Upper lobe of left lung (tissue), 6 donors: ENCODE results near the gene KRT3. TPM values are rescaled to one million over a fixed set of nuclear protein-coding genes. Genes with fewer than 3 reads are reported as not detected.

Experiments
- ATAC-seq, 2 donors: fragments of 200-7000 bp; cut with Tn5 transposase; one replicate each; pipeline ENCODE4 v1.9.1; 2022; ENCODE audit warnings: mild to moderate bottlenecking in 2 of 2, moderate library complexity in 2 of 2; ENCODE audit not compliant: low FRiP score in 2 of 2
- DNase-seq, 2 donors: peaks; one replicate each; pipeline ENCODE4 v3.0.0-alpha.2; 2019 to 2020
- H3K27ac ChIP-seq, 4 donors: fragments of 200-600 bp; sonication (generic); one replicate each; pipeline ENCODE4 v1.5.1; 2016 to 2019
- H3K27me3 ChIP-seq, 4 donors: fragments of 200-600 bp; sonication (generic); one replicate each; pipeline ENCODE4 v1.5.1; 2017 to 2019
- H3K36me3 ChIP-seq, 4 donors: fragments of 200-600 bp; sonication (generic); one replicate each; pipeline ENCODE4 v1.5.1; 2016 to 2019
- H3K4me1 ChIP-seq, 4 donors: fragments of 200-600 bp; sonication (generic); one replicate each; pipeline ENCODE4 v1.5.1; 2018 to 2019
- H3K4me3 ChIP-seq, 4 donors: fragments of 200-600 bp; sonication (generic); one replicate each; pipeline ENCODE4 v1.5.1; 2017 to 2019; ENCODE audit warnings: mild to moderate bottlenecking in 2 of 4, moderate library complexity in 1 of 4
- H3K9me3 ChIP-seq, 4 donors: fragments of 200-600 bp; sonication (generic); one replicate each; pipeline ENCODE4 v1.5.1; 2018 to 2019
- EP300 ChIP-seq, 4 donors: sonication (generic); formaldehyde crosslinking; IDR thresholded peaks; one replicate each; pipeline ENCODE4 v1.5.1; 2017; ENCODE audit warnings: antibody characterized with exemption in 4 of 4, control low read depth in 2 of 4
- POLR2A ChIP-seq, 4 donors: fragments of 450-650 bp; IDR thresholded peaks; one replicate each; pipeline ENCODE4 v1.5.1; 2016 to 2017; ENCODE audit warnings: antibody characterized with exemption in 4 of 4, mild to moderate bottlenecking in 2 of 4
- POLR2AphosphoS5 ChIP-seq, 2 donors: sonication (generic); formaldehyde crosslinking; IDR thresholded peaks; one replicate each; pipeline ENCODE4 v1.5.1; 2017; ENCODE audit warnings: antibody characterized with exemption in 2 of 2
- WGBS, 2 donors: methylation state at CpG; one replicate each; pipeline ENCODE4 v1.1.5; 2017 to 2018; 5-methylcytosine and 5-hydroxymethylcytosine counted together
- total RNA-seq, 6 donors: library from RNA; depleted of rRNA in 4 of 6; stranded (reverse); fragments of >200 nt in 4 of 6; gene quantifications; one replicate each; pipeline versions ENCODE4 v1.1.0 to v1.2.1, GENCODE V29; 2016 to 2021
- TF ChIP-seq, protein P1 (sequence below), 6 experiments: fragments of 450-650 bp in 4 of 6; fragments of 200-600 bp in 2 of 6; sonication (generic) in 2 of 6; IDR thresholded peaks; one replicate each; pipeline ENCODE4 v1.5.1; 2016 to 2019; ENCODE audit warnings: antibody characterized with exemption in 6 of 6
- donor health status: DM: no; HTN: no; CAD: no; lungs with moderate emphysema.
- donor health status: DM: no; HTN: yes; CAD: no; lungs with severe emphysema.

KRT3 gene
- total RNA-seq, 6 donors from 2014 or later, result not detected

DNA sequence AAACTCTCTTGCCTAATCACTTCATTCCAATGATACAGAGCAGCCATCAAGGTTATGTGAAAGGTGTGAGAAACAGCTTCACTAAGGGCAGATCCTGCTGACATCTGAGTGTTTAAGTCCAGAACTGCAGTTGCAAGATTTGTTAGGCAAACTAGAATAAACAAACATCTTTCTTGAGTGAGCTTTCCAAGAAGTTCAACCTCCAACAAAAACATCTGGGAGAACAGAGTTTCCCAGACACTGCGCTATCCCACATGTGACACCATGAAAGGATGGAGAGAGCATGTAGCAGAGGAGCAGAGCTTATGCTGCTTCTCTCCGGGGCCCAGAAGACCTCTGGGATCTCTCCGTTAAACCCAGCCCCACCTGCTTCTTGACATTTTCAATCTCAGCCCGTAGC lies 24.4 kb downstream of the KRT3 start:
- WGBS, 2 donors, result 78 to 85% methylated on average over 4 of the region's 4 CpGs
- no peak for ATAC-seq

DNA sequence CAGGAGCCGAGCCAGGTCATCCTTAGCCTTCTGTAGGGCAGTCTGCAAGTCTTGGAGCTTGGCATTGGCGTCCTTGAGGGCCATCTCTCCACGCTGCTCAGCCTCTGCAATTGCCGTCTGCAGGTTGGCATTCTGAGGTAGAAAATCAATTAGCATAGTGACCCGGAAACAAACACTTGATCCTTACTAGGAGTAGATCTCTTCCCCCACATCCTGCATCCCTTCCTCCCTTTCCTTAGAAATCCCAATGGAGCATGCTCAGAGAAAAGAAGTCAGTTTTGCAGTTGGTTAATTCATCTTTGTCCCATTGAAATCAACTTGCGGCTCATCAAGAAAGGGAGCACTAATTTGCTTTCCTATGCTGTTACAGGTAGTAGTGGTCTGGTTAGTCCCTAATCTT lies 24.8 kb downstream of the KRT3 start:
- Histone ChIP-seq H3K27me3 (no peaks in the 10 kb centered on the region), H3K9me3 (no peaks in the 10 kb centered on the region), H3K4me3 (no peak overlapping the region), H3K27ac (no peak overlapping the region), H3K36me3 (no peaks in the 10 kb centered on the region), H3K4me1 (no peaks in the 10 kb centered on the region)
- DNase-seq (no peak), ATAC-seq (no peak)
- WGBS, 2 donors, result 80 to 86% methylated on average over 6 of the region's 6 CpGs
- TF ChIP-seq, protein P1, sequence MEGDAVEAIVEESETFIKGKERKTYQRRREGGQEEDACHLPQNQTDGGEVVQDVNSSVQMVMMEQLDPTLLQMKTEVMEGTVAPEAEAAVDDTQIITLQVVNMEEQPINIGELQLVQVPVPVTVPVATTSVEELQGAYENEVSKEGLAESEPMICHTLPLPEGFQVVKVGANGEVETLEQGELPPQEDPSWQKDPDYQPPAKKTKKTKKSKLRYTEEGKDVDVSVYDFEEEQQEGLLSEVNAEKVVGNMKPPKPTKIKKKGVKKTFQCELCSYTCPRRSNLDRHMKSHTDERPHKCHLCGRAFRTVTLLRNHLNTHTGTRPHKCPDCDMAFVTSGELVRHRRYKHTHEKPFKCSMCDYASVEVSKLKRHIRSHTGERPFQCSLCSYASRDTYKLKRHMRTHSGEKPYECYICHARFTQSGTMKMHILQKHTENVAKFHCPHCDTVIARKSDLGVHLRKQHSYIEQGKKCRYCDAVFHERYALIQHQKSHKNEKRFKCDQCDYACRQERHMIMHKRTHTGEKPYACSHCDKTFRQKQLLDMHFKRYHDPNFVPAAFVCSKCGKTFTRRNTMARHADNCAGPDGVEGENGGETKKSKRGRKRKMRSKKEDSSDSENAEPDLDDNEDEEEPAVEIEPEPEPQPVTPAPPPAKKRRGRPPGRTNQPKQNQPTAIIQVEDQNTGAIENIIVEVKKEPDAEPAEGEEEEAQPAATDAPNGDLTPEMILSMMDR (IDR thresholded peaks at IDR 0.05), result no peak
- TF ChIP-seq POLR2AphosphoS5 (IDR thresholded peaks at IDR 0.05), result no peak
- no peak for TF ChIP-seq EP300 (IDR thresholded peaks at IDR 0.05)

More for the DNA sequence above, 24.4 kb downstream of the KRT3 start:
- no peaks in the 10 kb centered on the region for H3K36me3 ChIP-seq
- no peak for DNase-seq
- H3K27me3 ChIP-seq, result no peaks in the 10 kb centered on the region
- no peaks in the 10 kb centered on the region for H3K9me3 ChIP-seq
- no peaks in the 10 kb centered on the region for H3K4me1 ChIP-seq
- TF ChIP-seq, protein P1 (IDR thresholded peaks at IDR 0.05), result no peak
- TF ChIP-seq POLR2AphosphoS5 (IDR thresholded peaks at IDR 0.05), result no peak
- TF ChIP-seq EP300 (IDR thresholded peaks at IDR 0.05), result no peak
- no peak overlapping the region for H3K4me3 ChIP-seq
- H3K27ac ChIP-seq, result no peak overlapping the region

GRCh38 chr12:52769946-52770345 lies 26.0 kb downstream of the KRT3 start:
- no peak overlapping the region for H3K4me3 ChIP-seq
- no peak overlapping the region for H3K27ac ChIP-seq
- ATAC-seq, result no peak
- no peaks in the 10 kb centered on the region for H3K36me3 ChIP-seq
- H3K9me3 ChIP-seq, result no peaks in the 10 kb centered on the region
- no peak for DNase-seq
- no peak for TF ChIP-seq EP300 (IDR thresholded peaks at IDR 0.05)
- TF ChIP-seq, protein P1 (IDR thresholded peaks at IDR 0.05), result no peak
- no peaks in the 10 kb centered on the region for H3K27me3 ChIP-seq
- no peaks in the 10 kb centered on the region for H3K4me1 ChIP-seq

DNA sequence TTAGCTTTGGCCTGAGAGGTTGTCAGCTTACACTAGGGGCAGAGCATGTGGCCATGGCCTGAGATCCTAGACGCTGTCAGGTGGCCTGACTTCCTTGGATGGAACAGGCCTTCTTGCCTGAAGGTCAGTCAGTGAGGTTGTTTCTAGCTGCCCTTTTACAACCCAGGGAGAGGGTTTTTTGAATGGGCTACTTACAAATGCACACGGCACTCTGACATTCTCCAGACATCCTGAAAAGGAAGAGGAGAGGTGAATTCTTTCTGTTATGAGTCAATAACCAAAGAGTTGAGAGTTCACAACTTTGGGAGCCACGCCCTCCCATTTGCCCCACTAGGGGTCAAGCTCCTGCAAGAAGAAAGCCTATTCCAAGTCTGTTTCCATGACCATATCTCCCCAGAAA lies 26.6 kb downstream of the KRT3 start:
- Histone ChIP-seq H3K4me1 (no peaks in the 10 kb centered on the region), H3K4me3 (no peak overlapping the region), H3K27me3 (no peaks in the 10 kb centered on the region), H3K36me3 (no peaks in the 10 kb centered on the region), H3K27ac (no peak overlapping the region), H3K9me3 (no peaks in the 10 kb centered on the region)
- WGBS, 2 donors, result 70 to 73% methylated on average over 2 to 3 of the region's 3 CpGs
- no peak for ATAC-seq
- TF ChIP-seq, protein P1 (IDR thresholded peaks at IDR 0.05), result no peak
- TF ChIP-seq POLR2A (IDR thresholded peaks at IDR 0.05) (no peak), EP300 (IDR thresholded peaks at IDR 0.05) (no peak), POLR2AphosphoS5 (IDR thresholded peaks at IDR 0.05) (no peak)
- no peak for DNase-seq

- Histone ChIP-seq H3K4me1 (no peaks in the 10 kb centered on the region), H3K27ac (no peak overlapping the region), H3K27me3 (no peaks in the 10 kb centered on the region), H3K36me3 (no peaks in the 10 kb centered on the region), H3K9me3 (no peaks in the 10 kb centered on the region), H3K4me3 (no peak overlapping the region)
- DNase-seq (peak in 1 of 2 donors; percentile 48), ATAC-seq (no peak)
- TF ChIP-seq EP300 (IDR thresholded peaks at IDR 0.05), result no peak
- no peak for TF ChIP-seq POLR2A (IDR thresholded peaks at IDR 0.05)
- TF ChIP-seq POLR2AphosphoS5 (IDR thresholded peaks at IDR 0.05), result no peak
- TF ChIP-seq, protein P1 (IDR thresholded peaks at IDR 0.05), result no peak
- WGBS, 2 donors, result 55 to 86% methylated on average over 2 to 10 of the region's 10 CpGs
Measured at GRCh38 chr12:52768479-52769200, 27.3 kb downstream of the KRT3 start.
